IPS-20b (cell line): ENCODE data around the gene CDC42BPA.

Experiments
- H3K27ac ChIP-seq: one replicate; pipeline ENCODE4 v1.5.1; 2013; ENCODE audit warnings: low read length
- H3K27me3 ChIP-seq: 2 replicates; pipeline ENCODE4 v1.6.1; 2013; ENCODE audit warnings: mild to moderate bottlenecking, low read length, inconsistent platforms; ENCODE audit not compliant: insufficient read depth
- H3K36me3 ChIP-seq: 2 replicates; pipeline ENCODE4 v1.6.1; 2013; ENCODE audit warnings: low read depth, mild to moderate bottlenecking, inconsistent platforms, low read length, moderate library complexity; ENCODE audit not compliant: insufficient read depth
- H3K4me1 ChIP-seq: 2 replicates; pipeline ENCODE4 v1.6.1; 2013; ENCODE audit warnings: mild to moderate bottlenecking, control low read depth, inconsistent platforms, low read length, moderate library complexity; ENCODE audit not compliant: insufficient read depth
- H3K4me3 ChIP-seq: 2 replicates; pipeline ENCODE4 v1.5.1; 2013; ENCODE audit warnings: mild to moderate bottlenecking, low read length, inconsistent platforms
- H3K9ac ChIP-seq: 2 replicates; pipeline ENCODE4 v1.6.1; 2013; ENCODE audit warnings: low read depth, mild to moderate bottlenecking, inconsistent platforms, low read length, moderate library complexity
- H3K9me3 ChIP-seq: 2 replicates; pipeline ENCODE4 v1.6.1; 2013; ENCODE audit warnings: mild to moderate bottlenecking, low read depth, low read length, inconsistent platforms; ENCODE audit not compliant: insufficient read depth

Gene CDC42BPA

DNA sequence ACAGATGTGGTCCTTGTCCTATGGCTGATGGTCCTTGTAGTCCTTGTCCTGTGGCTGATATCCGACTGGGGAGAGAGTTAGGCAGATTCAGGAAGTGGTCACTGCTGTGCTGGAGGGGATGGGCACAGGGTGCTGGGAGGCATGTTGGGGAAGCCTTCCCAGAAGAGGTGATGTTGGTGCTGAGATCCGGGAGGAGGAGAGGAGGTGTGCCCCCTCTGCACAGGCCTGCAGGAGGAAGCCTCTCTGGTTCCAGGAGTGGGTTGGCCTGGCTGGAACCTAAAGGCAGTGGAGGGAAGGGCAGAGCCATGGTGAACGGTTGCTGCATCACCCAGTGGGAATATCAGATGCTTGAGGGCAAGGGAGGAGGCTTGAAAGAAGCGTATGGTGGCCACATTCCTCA, 363.5 kb downstream of the CDC42BPA start:
- Histone ChIP-seq H3K9me3 (peaks cover 2% of the 10 kb centered on the region; the same call in 1 of the 2 replicates), H3K9ac (no peak overlapping the region), H3K27me3 (no peaks in the 10 kb centered on the region), H3K27ac (no peak overlapping the region), H3K4me1 (no peaks in the 10 kb centered on the region), H3K4me3 (no peak overlapping the region), H3K36me3 (no peaks in the 10 kb centered on the region)

- H3K9ac ChIP-seq: no peak overlapping the region
- H3K4me3 ChIP-seq: no peak overlapping the region
- no peak overlapping the region for H3K27ac ChIP-seq
- H3K36me3 ChIP-seq: no peaks in the 10 kb centered on the region
- no peaks in the 10 kb centered on the region for H3K9me3 ChIP-seq
- no peaks in the 10 kb centered on the region for H3K27me3 ChIP-seq
- H3K4me1 ChIP-seq: no peaks in the 10 kb centered on the region
Observed at GRCh38 chr1:226954337-226954736, 364.0 kb downstream of the CDC42BPA start.

DNA sequence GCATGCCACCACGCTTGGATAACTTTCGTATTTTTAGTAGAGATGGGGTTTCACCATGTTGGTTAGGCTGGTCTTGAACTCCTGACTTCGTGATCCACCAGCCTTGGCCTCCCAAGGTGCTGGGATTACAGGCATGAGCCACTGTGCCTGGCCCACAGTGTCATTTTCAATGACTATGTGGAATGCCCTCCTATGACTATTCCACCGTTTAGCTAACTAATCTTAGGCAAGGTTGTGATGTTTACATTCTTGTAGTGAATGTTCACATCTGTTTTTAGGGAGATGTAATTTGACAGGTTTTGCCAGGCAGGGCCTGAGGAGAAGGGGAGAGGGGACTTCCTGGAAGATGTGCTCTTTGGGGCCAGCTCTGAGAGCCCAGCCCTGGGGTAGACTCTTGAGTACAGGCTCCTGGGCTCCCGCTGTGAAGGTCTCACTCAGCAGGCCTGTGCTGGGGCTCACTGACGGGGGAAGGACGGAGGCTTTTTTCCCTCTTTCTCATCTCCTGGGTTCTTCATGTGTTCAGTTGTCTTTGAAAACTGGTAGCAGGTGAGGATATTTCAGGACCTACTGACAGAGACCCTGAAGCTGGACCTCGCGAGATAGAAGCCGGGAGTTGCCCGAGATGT, 365.0 kb downstream of the CDC42BPA start:
- H3K4me1 ChIP-seq: no peaks in the 10 kb centered on the region
- H3K36me3 ChIP-seq: no peaks in the 10 kb centered on the region
- H3K27me3 ChIP-seq: no peaks in the 10 kb centered on the region
- no peak overlapping the region for H3K9ac ChIP-seq
- H3K4me3 ChIP-seq: no peak overlapping the region
- H3K9me3 ChIP-seq: no peaks in the 10 kb centered on the region
- H3K27ac ChIP-seq: no peak overlapping the region

GRCh38 chr1:226952118-226952441, 366.2 kb downstream of the CDC42BPA start:
- H3K4me3 ChIP-seq: no peak overlapping the region
- H3K27me3 ChIP-seq: no peaks in the 10 kb centered on the region
- no peaks in the 10 kb centered on the region for H3K9me3 ChIP-seq
- H3K9ac ChIP-seq: no peak overlapping the region
- no peaks in the 10 kb centered on the region for H3K4me1 ChIP-seq
- H3K36me3 ChIP-seq: no peaks in the 10 kb centered on the region
- H3K27ac ChIP-seq: no peak overlapping the region

DNA sequence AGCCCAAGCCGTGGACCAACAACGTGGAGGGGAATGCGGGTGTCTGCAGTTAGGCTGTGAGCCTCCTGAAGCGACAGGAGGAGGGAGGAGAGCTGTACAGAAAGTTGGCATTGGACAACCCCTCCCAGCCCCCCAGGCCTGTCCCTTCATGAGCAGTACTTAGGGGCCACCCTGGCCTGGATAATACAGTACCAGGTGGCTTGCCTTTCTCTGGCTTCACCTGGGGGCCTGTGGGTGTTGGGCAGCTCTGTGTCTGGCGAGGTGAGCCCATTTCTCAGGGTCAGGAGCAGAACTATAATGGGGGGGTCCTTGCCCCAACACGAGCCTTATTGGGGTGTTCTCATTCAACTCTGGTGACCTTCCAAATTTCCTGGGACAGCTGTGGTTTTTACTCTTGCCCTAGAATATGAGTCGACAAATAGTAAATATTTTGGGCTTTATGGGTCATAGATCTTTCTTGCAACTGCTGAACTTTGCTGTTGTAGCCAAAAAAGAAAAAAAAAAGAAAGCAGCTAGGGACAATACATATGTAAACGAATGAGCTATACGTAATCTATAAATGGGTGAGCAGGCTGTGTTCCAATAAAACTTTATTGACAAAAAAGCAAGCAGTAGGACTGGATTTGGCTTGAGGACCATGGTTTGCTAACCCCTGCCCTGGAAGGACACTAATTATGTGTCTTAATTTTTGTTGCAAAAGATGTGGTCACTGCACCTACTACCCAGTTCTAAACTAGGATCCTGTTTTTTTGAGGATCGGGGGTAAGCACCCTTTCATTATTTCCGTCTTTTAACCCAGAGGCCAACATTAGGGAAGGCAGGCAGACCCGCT, 366.8 kb downstream of the CDC42BPA start:
- Histone ChIP-seq H3K4me1 (no peaks in the 10 kb centered on the region), H3K4me3 (no peak overlapping the region), H3K36me3 (no peaks in the 10 kb centered on the region), H3K9me3 (no peaks in the 10 kb centered on the region), H3K9ac (no peak overlapping the region), H3K27ac (no peak overlapping the region), H3K27me3 (no peaks in the 10 kb centered on the region)

DNA sequence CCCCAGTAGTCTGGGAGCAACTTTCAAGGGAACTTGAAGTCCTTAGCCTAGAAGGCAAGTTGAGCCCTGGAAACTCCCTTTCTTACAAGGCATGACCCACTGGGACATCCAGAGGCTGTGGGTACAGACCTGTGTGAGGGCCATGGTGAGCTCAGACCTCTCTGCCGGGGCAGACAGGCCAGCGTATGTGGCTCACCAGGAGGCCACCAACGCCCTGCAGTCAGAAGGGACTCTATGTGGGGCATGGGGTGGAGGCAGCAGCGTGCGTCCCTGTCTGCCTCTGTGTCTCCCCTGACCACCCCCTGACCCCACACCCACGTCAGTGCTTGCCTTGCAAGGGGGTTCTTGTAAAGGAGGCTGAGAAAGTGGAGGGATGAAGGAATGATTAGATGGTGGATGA, 367.4 kb downstream of the CDC42BPA start:
- no peak overlapping the region for H3K9ac ChIP-seq
- no peaks in the 10 kb centered on the region for H3K9me3 ChIP-seq
- no peak overlapping the region for H3K27ac ChIP-seq
- no peak overlapping the region for H3K4me3 ChIP-seq
- no peaks in the 10 kb centered on the region for H3K27me3 ChIP-seq
- no peaks in the 10 kb centered on the region for H3K4me1 ChIP-seq
- H3K36me3 ChIP-seq: no peaks in the 10 kb centered on the region

- Histone ChIP-seq H3K4me1 (no peaks in the 10 kb centered on the region), H3K27ac (no peak overlapping the region), H3K36me3 (no peaks in the 10 kb centered on the region), H3K9ac (no peak overlapping the region), H3K4me3 (no peak overlapping the region), H3K9me3 (no peaks in the 10 kb centered on the region), H3K27me3 (no peaks in the 10 kb centered on the region)
Observed at GRCh38 chr1:226950316-226950715, 368.0 kb downstream of the CDC42BPA start.

- Histone ChIP-seq H3K4me1 (no peaks in the 10 kb centered on the region), H3K4me3 (no peak overlapping the region), H3K36me3 (no peaks in the 10 kb centered on the region), H3K9ac (no peak overlapping the region), H3K9me3 (no peaks in the 10 kb centered on the region), H3K27me3 (no peaks in the 10 kb centered on the region), H3K27ac (no peak overlapping the region)
Observed at GRCh38 chr1:226949401-226949800, 368.9 kb downstream of the CDC42BPA start.

DNA sequence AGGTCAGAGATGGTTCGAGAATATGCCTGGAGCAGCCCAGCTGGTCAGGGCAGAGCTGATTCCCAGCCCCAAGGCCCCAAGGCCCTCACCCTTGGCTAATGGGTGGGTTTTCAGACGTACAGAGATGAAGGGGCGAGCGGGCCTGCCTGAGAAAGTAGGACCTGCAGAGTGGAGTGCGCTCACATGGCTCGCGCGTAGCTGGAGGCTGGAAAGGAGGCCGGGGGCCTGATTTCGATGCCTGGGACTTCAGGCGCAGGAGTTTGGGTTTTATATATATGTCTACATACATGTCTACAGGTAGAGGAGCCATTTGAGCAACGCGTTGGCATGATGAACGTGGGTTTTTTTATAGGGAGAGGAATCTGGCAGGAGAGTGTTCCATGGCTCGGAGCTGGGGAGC, 369.3 kb downstream of the CDC42BPA start:
- no peaks in the 10 kb centered on the region for H3K36me3 ChIP-seq
- no peak overlapping the region for H3K4me3 ChIP-seq
- no peaks in the 10 kb centered on the region for H3K27me3 ChIP-seq
- no peak overlapping the region for H3K9ac ChIP-seq
- H3K27ac ChIP-seq: no peak overlapping the region
- no peaks in the 10 kb centered on the region for H3K4me1 ChIP-seq
- no peaks in the 10 kb centered on the region for H3K9me3 ChIP-seq

DNA sequence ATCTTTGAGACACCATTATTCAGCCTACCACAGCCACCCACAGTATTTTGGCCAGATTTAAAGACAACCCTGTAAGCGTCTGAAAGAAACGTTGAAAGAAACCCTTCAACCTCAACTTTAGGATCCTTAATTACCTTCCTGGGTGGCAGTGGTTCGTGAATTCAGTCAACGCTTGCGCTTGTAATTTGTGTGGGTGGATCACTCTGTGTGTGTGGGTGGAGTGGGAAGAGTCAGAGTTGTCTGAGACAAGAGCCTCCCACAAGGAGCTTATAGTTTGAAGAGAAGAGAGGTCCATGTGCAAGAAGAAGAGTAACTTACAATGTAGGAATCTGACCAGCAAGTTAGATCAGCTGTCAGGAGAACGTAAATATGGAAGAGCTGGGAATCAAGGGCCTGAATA, 369.8 kb downstream of the CDC42BPA start:
- Histone ChIP-seq H3K9me3 (no peaks in the 10 kb centered on the region), H3K4me3 (no peak overlapping the region), H3K36me3 (no peaks in the 10 kb centered on the region), H3K4me1 (no peaks in the 10 kb centered on the region), H3K9ac (no peak overlapping the region), H3K27me3 (no peaks in the 10 kb centered on the region), H3K27ac (no peak overlapping the region)

GRCh38 chr1:226948051-226948450, 370.2 kb downstream of the CDC42BPA start:
- Histone ChIP-seq H3K9me3 (no peaks in the 10 kb centered on the region), H3K27ac (no peak overlapping the region), H3K27me3 (no peaks in the 10 kb centered on the region), H3K36me3 (no peaks in the 10 kb centered on the region), H3K9ac (no peak overlapping the region), H3K4me1 (no peaks in the 10 kb centered on the region), H3K4me3 (no peak overlapping the region)

- Histone ChIP-seq H3K4me1 (no peaks in the 10 kb centered on the region), H3K9ac (no peak overlapping the region), H3K9me3 (no peaks in the 10 kb centered on the region), H3K27ac (no peak overlapping the region), H3K4me3 (no peak overlapping the region), H3K36me3 (no peaks in the 10 kb centered on the region), H3K27me3 (no peaks in the 10 kb centered on the region)
Observed at GRCh38 chr1:226946841-226947240, 371.5 kb downstream of the CDC42BPA start.
